ENCODE measurements around the gene KRTAP1-3. TPM values are rescaled to one million over a fixed set of nuclear protein-coding genes. Genes with fewer than 3 reads are reported as not detected.

The KRTAP1-3 gene
- not detected for total RNA-seq

GRCh38 chr17:41034346-41034935 is at the start of gene KRTAP1-3:
Gene KRTAP1-3 (minus strand): TSS chr17:41034874. CDS start chr17:41034821, 53 bp downstream.

DNA sequence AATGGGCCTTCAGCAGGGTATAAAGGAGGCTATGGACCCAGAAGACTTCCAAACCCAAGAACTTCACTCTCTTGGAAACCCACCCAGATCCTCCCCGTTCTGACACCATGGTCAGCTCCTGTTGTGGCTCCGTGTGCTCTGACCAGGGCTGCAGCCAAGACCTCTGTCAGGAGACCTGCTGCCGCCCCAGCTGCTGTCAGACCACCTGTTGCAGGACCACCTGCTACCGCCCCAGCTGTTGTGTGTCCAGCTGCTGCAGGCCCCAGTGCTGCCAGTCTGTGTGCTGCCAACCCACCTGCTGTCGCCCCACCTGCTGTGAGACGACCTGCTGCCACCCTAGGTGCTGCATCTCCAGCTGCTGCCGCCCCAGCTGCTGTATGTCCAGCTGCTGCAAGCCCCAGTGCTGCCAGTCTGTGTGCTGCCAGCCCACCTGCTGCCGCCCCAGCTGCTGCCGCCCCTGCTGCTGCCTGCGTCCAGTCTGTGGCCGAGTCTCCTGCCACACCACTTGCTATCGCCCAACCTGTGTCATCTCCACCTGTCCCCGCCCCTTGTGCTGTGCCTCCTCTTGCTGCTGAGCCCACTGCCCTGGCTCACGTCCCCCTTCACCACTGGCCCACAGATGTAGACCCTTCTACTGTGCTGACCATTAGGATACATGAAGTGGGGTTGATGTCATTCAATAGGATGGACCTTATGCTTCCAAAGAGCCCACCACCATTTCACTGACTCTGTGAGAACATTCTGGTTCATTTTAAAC is 49.6 kb upstream of the KRTAP1-3 start, which contains the start of gene KRTAP4-7:
Gene KRTAP4-7, plus strand, starts transcription at position 51 of the 757 bp plus-strand sequence. Its CDS starts 57 bp downstream, at position 108.

DNA sequence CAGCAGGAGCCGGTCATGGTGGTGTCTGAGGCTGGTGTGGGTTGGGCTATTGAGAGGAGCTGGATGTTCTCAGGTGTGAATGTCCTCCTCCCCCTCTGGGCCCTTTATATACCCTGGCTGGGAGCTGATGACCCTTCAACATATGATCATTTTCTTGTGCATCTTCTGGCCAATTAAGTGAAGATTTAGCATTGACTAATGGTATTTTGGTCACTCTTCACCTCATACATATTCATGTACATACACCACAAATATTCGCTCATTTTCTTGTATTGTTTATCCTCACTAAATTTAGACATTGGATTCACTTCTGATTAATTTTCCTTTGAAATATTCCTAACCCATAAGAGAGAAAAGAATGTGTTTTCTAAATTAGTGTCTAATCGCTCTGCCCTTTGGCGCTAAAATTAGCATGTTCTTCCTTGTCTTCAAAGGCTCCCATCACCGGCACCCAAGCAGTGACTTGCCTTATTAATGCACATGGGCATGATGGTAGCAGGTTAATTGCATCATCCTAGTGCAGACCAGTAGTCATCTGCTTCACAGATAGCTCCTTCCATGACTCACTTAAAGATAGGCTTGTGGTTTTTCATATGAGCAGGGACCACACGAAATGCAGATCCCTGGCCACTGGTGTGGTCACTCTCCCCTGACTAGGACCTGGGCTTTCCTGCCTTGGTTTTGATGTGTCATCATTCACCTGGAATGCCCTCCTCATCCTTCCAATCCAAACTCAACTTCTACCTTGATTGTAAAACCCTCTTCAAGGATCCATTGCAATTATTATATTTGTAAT is 31.4 kb upstream of the KRTAP1-3 start, which contains the start of gene KRTAP2-4:
Gene KRTAP2-4, minus strand, starts transcription at position 51 of the 796 bp plus-strand sequence. Its CDS starts 34 bp downstream, at position 17.

GRCh38 chr17:41060052-41060604 is 25.5 kb upstream of the KRTAP1-3 start, which contains the start of gene KRTAP2-3:
Gene KRTAP2-3 (minus strand): TSS chr17:41060114. CDS start chr17:41060050, 64 bp downstream.

DNA sequence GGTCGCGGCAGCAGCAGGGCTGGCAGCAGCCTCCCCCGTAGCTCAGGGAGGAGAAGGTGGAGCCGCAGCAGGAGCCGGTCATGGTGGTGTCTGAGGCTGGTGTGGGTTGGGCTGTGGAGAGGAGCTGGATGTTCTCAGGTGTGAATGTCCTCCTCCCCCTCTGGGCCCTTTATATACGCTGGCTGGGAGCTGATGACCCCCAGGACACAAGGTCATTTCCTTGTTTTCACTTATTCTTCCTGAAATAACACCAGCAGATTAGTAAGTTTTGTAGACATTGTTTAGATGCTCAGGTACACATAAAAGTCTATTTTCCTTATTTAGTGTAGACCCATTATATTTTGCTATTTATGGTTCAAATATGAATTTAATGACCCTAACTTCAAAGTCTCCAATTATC is 20.5 kb upstream of the KRTAP1-3 start, which contains the start of gene KRTAP2-2:
Gene KRTAP2-2, minus strand, starts transcription at position 101 of the 400 bp plus-strand sequence. Its CDS starts 19 bp downstream, at position 82.

GRCh38 chr17:41046735-41047465 is 12.2 kb upstream of the KRTAP1-3 start, which contains the start of gene KRTAP2-1:
Gene KRTAP2-1 (minus strand): TSS chr17:41047316. CDS start chr17:41047267, 49 bp downstream.

DNA sequence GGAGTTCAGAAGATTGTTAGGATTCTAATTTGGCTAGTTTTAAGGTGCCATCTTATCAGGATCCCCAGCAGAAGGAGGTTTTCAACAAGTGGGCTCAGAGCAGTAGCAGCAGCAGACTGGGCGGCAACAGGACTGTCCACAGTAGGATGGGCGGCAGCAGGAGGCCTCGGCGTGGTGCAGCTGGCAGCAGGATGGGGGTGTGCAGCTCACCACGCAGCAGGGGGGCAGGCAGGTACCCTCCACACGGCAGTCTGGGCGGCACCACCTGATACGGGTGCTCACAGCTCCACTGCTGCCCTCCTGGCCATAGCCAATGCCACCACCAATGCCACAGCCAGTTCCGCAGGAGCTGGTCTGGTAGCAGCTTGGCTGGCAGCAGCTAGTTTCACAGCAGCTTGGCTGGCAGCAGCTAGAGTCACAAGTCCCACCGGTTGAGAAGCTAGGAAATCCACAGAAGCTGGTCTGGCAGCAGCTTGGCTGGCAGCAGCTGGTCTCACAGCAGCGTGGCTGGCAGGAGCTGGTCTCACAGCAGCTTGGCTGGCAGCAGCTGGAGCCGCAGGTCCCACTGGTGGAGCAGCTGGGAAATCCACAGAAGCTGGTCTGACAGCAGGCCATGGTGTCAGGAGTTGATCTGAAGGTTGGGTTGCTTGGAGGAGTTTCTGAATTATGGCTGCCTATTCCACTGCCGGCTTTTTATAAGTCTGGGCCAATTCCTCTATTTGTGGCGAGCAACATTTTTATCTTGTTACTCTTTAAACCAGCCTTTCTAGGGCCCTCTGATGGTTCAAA is 6.3 kb upstream of the KRTAP1-3 start, which contains the start of gene KRTAP1-1:
Gene KRTAP1-1, minus strand, starts transcription at position 668 of the 789 bp plus-strand sequence. Its CDS starts 53 bp downstream, at position 615.

GRCh38 chr17:41029633-41030245 is 4.9 kb downstream of the KRTAP1-3 start, which contains the start of gene KRTAP1-4:
Gene KRTAP1-4 (minus strand): TSS chr17:41030195. CDS start chr17:41030078, 117 bp downstream.

DNA sequence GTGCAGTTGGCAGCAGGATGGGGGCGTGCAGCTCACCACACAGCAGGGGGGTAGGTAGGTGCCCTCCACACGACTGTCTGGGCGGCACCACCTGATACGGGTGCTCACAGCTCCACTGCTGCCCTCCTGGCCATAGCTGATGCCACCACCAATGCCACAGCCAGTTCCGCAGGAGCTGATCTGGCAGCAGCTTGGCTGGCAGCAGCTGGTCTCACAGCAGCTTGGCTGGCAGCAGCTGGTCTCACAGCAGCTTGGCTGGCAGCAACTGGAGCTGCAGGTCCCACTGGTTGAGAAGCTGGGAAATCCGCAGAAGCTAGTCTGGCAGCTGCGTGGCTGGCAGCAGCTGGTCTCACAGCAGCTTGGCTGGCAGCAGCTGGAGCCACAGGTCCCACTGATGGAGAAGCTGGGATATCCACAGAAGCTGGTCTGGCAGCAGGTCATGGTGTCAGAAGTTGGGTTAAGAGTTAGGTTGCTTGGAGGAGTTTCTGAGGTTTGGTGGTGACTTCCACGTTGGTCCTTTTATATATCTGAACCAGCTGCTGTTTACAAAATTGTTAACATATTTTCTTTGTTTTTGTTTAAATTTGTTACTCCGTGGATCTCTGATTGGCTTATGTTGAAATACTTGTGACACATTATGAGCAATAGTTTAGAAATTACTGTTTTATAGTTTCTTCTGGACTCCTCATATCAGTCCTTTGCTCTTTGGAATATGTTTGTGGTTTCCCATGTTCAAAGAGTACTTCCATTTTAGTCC is 7.8 kb downstream of the KRTAP1-3 start, which contains the start of gene KRTAP1-5:
Gene KRTAP1-5, minus strand, starts transcription at position 494 of the 757 bp plus-strand sequence. Its CDS starts 53 bp downstream, at position 441.

GRCh38 chr17:41008811-41009210 is 25.9 kb downstream of the KRTAP1-3 start, which contains the start of gene KRTAP3-1:
Gene KRTAP3-1 (minus strand): TSS chr17:41009128. CDS start chr17:41009074, 54 bp downstream.

GRCh38 chr17:40999563-40999962 is 35.1 kb downstream of the KRTAP1-3 start, which contains the start of gene KRTAP3-2:
Gene KRTAP3-2 (minus strand): TSS chr17:40999906. CDS start chr17:40999853, 53 bp downstream.

DNA sequence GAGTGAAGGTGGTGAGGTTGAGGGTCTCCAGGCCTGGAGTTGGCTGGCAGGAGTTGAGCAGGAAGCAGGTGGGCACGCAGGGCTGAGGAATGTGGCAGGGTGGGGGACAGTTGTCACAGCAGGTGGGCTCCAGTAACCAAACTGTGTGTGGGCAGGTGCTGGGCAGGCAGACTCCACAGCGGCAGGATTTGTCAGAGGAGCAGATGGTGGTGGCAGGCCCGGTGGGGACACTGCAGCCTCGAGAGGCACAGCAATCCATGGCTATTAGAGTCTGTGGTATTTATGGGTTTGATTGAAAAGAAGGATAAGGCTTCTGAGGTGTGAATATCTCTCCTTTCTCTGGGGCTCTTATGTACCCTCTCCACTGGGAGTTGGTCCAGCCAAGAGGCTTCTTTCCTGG is 40.8 kb downstream of the KRTAP1-3 start, which contains the start of gene KRTAP3-3:
Gene KRTAP3-3, minus strand, starts transcription at position 326 of the 400 bp plus-strand sequence. Its CDS starts 67 bp downstream, at position 259.

GRCh38 chr17:40984226-40984625 is 50.4 kb downstream of the KRTAP1-3 start, which contains the start of gene KRT40:
Gene KRT40 (minus strand): TSS chr17:40984326. CDS start chr17:40984273, 53 bp downstream.

Other genes with a start within 250 kb of the KRTAP1-3 start
- gene KRT28, start 234.9 kb downstream of the KRTAP1-3 start, total RNA-seq, result 0.27 TPM
- gene KRT10, start 212.3 kb downstream of the KRTAP1-3 start, total RNA-seq, result 14.5 TPM
- 50.0 TPM for gene KRT12, start 167.7 kb downstream of the KRTAP1-3 start, total RNA-seq
- gene KRT20, start 149.6 kb downstream of the KRTAP1-3 start, total RNA-seq, result not detected
- gene KRT23, start 97.2 kb downstream of the KRTAP1-3 start, total RNA-seq, result 9.0 TPM
- gene KRT39, start 67.9 kb downstream of the KRTAP1-3 start, total RNA-seq, result 0.44 TPM
- gene KRT40, start 50.5 kb downstream of the KRTAP1-3 start, total RNA-seq, result 1.4 TPM
- gene KRTAP3-3, start 40.7 kb downstream of the KRTAP1-3 start, total RNA-seq, result not detected
- gene KRTAP3-2, start 35.0 kb downstream of the KRTAP1-3 start, total RNA-seq, result not detected
- gene KRTAP3-1, start 25.7 kb downstream of the KRTAP1-3 start, total RNA-seq, result not detected
- gene KRTAP1-5, start 7.7 kb downstream of the KRTAP1-3 start, total RNA-seq, result not detected
- not detected for gene KRTAP1-4, start 4.7 kb downstream of the KRTAP1-3 start, total RNA-seq
- gene KRTAP1-1, start 6.6 kb upstream of the KRTAP1-3 start, total RNA-seq, result not detected
- gene KRTAP2-1, start 12.4 kb upstream of the KRTAP1-3 start, total RNA-seq, result not detected
- not detected for gene KRTAP2-2, start 20.4 kb upstream of the KRTAP1-3 start, total RNA-seq
- gene KRTAP2-3, start 25.2 kb upstream of the KRTAP1-3 start, total RNA-seq, result not detected
- not detected for gene KRTAP2-4, start 31.0 kb upstream of the KRTAP1-3 start, total RNA-seq
- gene KRTAP4-7, start 49.3 kb upstream of the KRTAP1-3 start, total RNA-seq, result not detected
- gene KRTAP4-8, start 63.3 kb upstream of the KRTAP1-3 start, total RNA-seq, result not detected
- not detected for gene KRTAP4-16, start 67.3 kb upstream of the KRTAP1-3 start, total RNA-seq
- not detected for gene KRTAP4-9, start 70.5 kb upstream of the KRTAP1-3 start, total RNA-seq
- not detected for gene KRTAP4-11, start 83.5 kb upstream of the KRTAP1-3 start, total RNA-seq
- gene KRTAP4-12, start 89.3 kb upstream of the KRTAP1-3 start, total RNA-seq, result not detected
- not detected for gene KRTAP4-6, start 105.7 kb upstream of the KRTAP1-3 start, total RNA-seq
- gene KRTAP4-5, start 115.0 kb upstream of the KRTAP1-3 start, total RNA-seq, result not detected
- not detected for gene KRTAP4-4, start 125.9 kb upstream of the KRTAP1-3 start, total RNA-seq
- not detected for gene KRTAP4-3, start 133.3 kb upstream of the KRTAP1-3 start, total RNA-seq
- gene KRTAP4-2, start 143.3 kb upstream of the KRTAP1-3 start, total RNA-seq, result not detected
- gene KRTAP4-1, start 150.0 kb upstream of the KRTAP1-3 start, total RNA-seq, result not detected
- gene KRTAP9-1, start 155.0 kb upstream of the KRTAP1-3 start, total RNA-seq, result not detected
- gene KRTAP9-2, start 191.8 kb upstream of the KRTAP1-3 start, total RNA-seq, result not detected
- gene KRTAP9-3, start 197.6 kb upstream of the KRTAP1-3 start, total RNA-seq, result not detected
- 0.44 TPM for gene KRTAP9-8, start 203.1 kb upstream of the KRTAP1-3 start, total RNA-seq
- gene KRTAP9-4, start 214.8 kb upstream of the KRTAP1-3 start, total RNA-seq, result not detected
- gene KRTAP9-9, start 220.5 kb upstream of the KRTAP1-3 start, total RNA-seq, result not detected
- gene KRTAP9-6, start 230.5 kb upstream of the KRTAP1-3 start, total RNA-seq, result not detected
- not detected for gene KRTAP9-7, start 240.8 kb upstream of the KRTAP1-3 start, total RNA-seq